ENCODE results near the gene ZCCHC13.

Gene ZCCHC13

GRCh38 chrX:74270393-74270792 lies 33.6 kb upstream of the ZCCHC13 start:
- H3K23ac ChIP-seq (ENCODE audit: low read length), result no peak overlapping the region
- H3K9ac ChIP-seq (ENCODE audit: low read length), result no peak overlapping the region
- H3K4me2 ChIP-seq (ENCODE audit: low read length), result no peak overlapping the region
- H4K12ac ChIP-seq (ENCODE audit: low read depth, low read length), result no peak overlapping the region
- no peak overlapping the region for H2BK120ac ChIP-seq (ENCODE audit: insufficient read depth, low read length, poor library complexity)
- no peak overlapping the region for H2BK5ac ChIP-seq (ENCODE audit: low read depth, low read length, poor library complexity)
- no peak overlapping the region for H4K91ac ChIP-seq (ENCODE audit: low read depth, low read length)
- H2AFZ ChIP-seq (ENCODE audit: insufficient read depth, low read length, poor library complexity), result no peak overlapping the region
- whole genome bisulfite sequencing (ENCODE audit: extremely low coverage, insufficient coverage, insufficient read length), result no CpG with 5 or more reads among the region's 3 CpGs
- no peaks in the 10 kb centered on the region for H3K4me1 ChIP-seq (ENCODE audit: control insufficient read depth in 1 of 2, insufficient read depth in 2 of 2, low read length in 2 of 2)
- H3K14ac ChIP-seq (ENCODE audit: low read length), result no peak overlapping the region
- H3K79me2 ChIP-seq (ENCODE audit: control insufficient read depth, insufficient read depth, low read length, poor library complexity), result no peaks in the 10 kb centered on the region
- peaks cover 17 to 19% of the 10 kb centered on the region in 2 experiments for H3K36me3 ChIP-seq (ENCODE audit: control insufficient read depth in 1 of 2, insufficient read depth in 2 of 2, low read length in 2 of 2)
- no peaks in the 10 kb centered on the region for H3K9me3 ChIP-seq (ENCODE audit: insufficient read depth, low read depth, low read length)
- DNase-seq, result no peak
- no peaks in the 10 kb centered on the region for H3K79me1 ChIP-seq (ENCODE audit: low read length)
- H3K4ac ChIP-seq (ENCODE audit: low read depth, low read length), result no peak overlapping the region
- no peak overlapping the region for H3K18ac ChIP-seq (ENCODE audit: low read length)
- H3K27ac ChIP-seq (ENCODE audit: low read depth, low read length), result no peak overlapping the region
- H2BK12ac ChIP-seq (ENCODE audit: low read length), result no peak overlapping the region
- no peak overlapping the region for H3K4me3 ChIP-seq (ENCODE audit: low read depth, low read length)
- no peaks in the 10 kb centered on the region for H3K27me3 ChIP-seq (ENCODE audit: insufficient read depth, low read length)
- H4K8ac ChIP-seq (ENCODE audit: low read depth, low read length), result no peak overlapping the region
- no peak overlapping the region for H2AK5ac ChIP-seq (ENCODE audit: low read length)

GRCh38 chrX:74272230-74272629 lies 31.8 kb upstream of the ZCCHC13 start:
- Histone ChIP-seq H3K27ac (ENCODE audit: low read depth, low read length) (no peak overlapping the region), H3K9me3 (ENCODE audit: insufficient read depth, low read depth, low read length) (no peaks in the 10 kb centered on the region), H2BK120ac (ENCODE audit: insufficient read depth, low read length, poor library complexity) (no peak overlapping the region), H2BK5ac (ENCODE audit: low read depth, low read length, poor library complexity) (no peak overlapping the region), H3K23ac (ENCODE audit: low read length) (no peak overlapping the region), H3K9ac (ENCODE audit: low read length) (no peak overlapping the region), H2AFZ (ENCODE audit: insufficient read depth, low read length, poor library complexity) (no peak overlapping the region), H4K91ac (ENCODE audit: low read depth, low read length) (no peak overlapping the region), H3K27me3 (ENCODE audit: insufficient read depth, low read length) (no peaks in the 10 kb centered on the region), H2AK5ac (ENCODE audit: low read length) (no peak overlapping the region), H3K4ac (ENCODE audit: low read depth, low read length) (no peak overlapping the region), H2BK12ac (ENCODE audit: low read length) (no peak overlapping the region), H4K8ac (ENCODE audit: low read depth, low read length) (no peak overlapping the region), H3K79me1 (ENCODE audit: low read length) (no peaks in the 10 kb centered on the region), H3K4me3 (ENCODE audit: low read depth, low read length) (no peak overlapping the region), H4K12ac (ENCODE audit: low read depth, low read length) (no peak overlapping the region), H3K79me2 (ENCODE audit: control insufficient read depth, insufficient read depth, low read length, poor library complexity) (no peaks in the 10 kb centered on the region), H3K4me2 (ENCODE audit: low read length) (no peak overlapping the region), H3K4me1 (ENCODE audit: control insufficient read depth in 1 of 2, insufficient read depth in 2 of 2, low read length in 2 of 2) (no peaks in the 10 kb centered on the region), H3K36me3 (ENCODE audit: control insufficient read depth in 1 of 2, insufficient read depth in 2 of 2, low read length in 2 of 2) (peaks cover 24 to 26% of the 10 kb centered on the region in 2 experiments), H3K14ac (ENCODE audit: low read length) (no peak overlapping the region), H3K18ac (ENCODE audit: low read length) (no peak overlapping the region)
- no CpG with 5 or more reads among the region's 2 CpGs for WGBS (ENCODE audit: extremely low coverage, insufficient coverage, insufficient read length)
- no peak for DNase-seq

- H3K18ac ChIP-seq (ENCODE audit: low read length), result no peak overlapping the region
- H3K9ac ChIP-seq (ENCODE audit: low read length), result no peak overlapping the region
- H2BK12ac ChIP-seq (ENCODE audit: low read length), result no peak overlapping the region
- H3K79me1 ChIP-seq (ENCODE audit: low read length), result no peaks in the 10 kb centered on the region
- peaks cover 30 to 32% of the 10 kb centered on the region in 2 experiments for H3K36me3 ChIP-seq (ENCODE audit: control insufficient read depth in 1 of 2, insufficient read depth in 2 of 2, low read length in 2 of 2)
- H3K14ac ChIP-seq (ENCODE audit: low read length), result no peak overlapping the region
- H2AK5ac ChIP-seq (ENCODE audit: low read length), result no peak overlapping the region
- DNase-seq, result no peak
- no peak overlapping the region for H2BK5ac ChIP-seq (ENCODE audit: low read depth, low read length, poor library complexity)
- no peaks in the 10 kb centered on the region for H3K9me3 ChIP-seq (ENCODE audit: insufficient read depth, low read depth, low read length)
- H4K12ac ChIP-seq (ENCODE audit: low read depth, low read length), result no peak overlapping the region
- H4K91ac ChIP-seq (ENCODE audit: low read depth, low read length), result no peak overlapping the region
- no peak overlapping the region for H4K8ac ChIP-seq (ENCODE audit: low read depth, low read length)
- H3K27me3 ChIP-seq (ENCODE audit: insufficient read depth, low read length), result no peaks in the 10 kb centered on the region
- no peak overlapping the region for H2BK120ac ChIP-seq (ENCODE audit: insufficient read depth, low read length, poor library complexity)
- no CpG with 5 or more reads among the region's 5 CpGs for WGBS (ENCODE audit: extremely low coverage, insufficient coverage, insufficient read length)
- H3K79me2 ChIP-seq (ENCODE audit: control insufficient read depth, insufficient read depth, low read length, poor library complexity), result no peaks in the 10 kb centered on the region
- H3K4ac ChIP-seq (ENCODE audit: low read depth, low read length), result no peak overlapping the region
- H2AFZ ChIP-seq (ENCODE audit: insufficient read depth, low read length, poor library complexity), result no peak overlapping the region
- H3K4me1 ChIP-seq (ENCODE audit: control insufficient read depth in 1 of 2, insufficient read depth in 2 of 2, low read length in 2 of 2), result no peaks in the 10 kb centered on the region
- H3K4me2 ChIP-seq (ENCODE audit: low read length), result no peak overlapping the region
- H3K27ac ChIP-seq (ENCODE audit: low read depth, low read length), result no peak overlapping the region
- H3K4me3 ChIP-seq (ENCODE audit: low read depth, low read length), result no peak overlapping the region
- no peak overlapping the region for H3K23ac ChIP-seq (ENCODE audit: low read length)
These were observed 29.5 kb upstream of the ZCCHC13 start for GRCh38 chrX:74274516-74274915.

GRCh38 chrX:74277320-74277719 lies 26.7 kb upstream of the ZCCHC13 start:
- no peak overlapping the region for H3K4me3 ChIP-seq (ENCODE audit: low read depth, low read length)
- no peak overlapping the region for H3K14ac ChIP-seq (ENCODE audit: low read length)
- no peak overlapping the region for H2BK120ac ChIP-seq (ENCODE audit: insufficient read depth, low read length, poor library complexity)
- DNase-seq, result no peak
- H3K9ac ChIP-seq (ENCODE audit: low read length), result no peak overlapping the region
- no peak overlapping the region for H4K91ac ChIP-seq (ENCODE audit: low read depth, low read length)
- no peaks in the 10 kb centered on the region for H3K79me2 ChIP-seq (ENCODE audit: control insufficient read depth, insufficient read depth, low read length, poor library complexity)
- H4K8ac ChIP-seq (ENCODE audit: low read depth, low read length), result no peak overlapping the region
- no peak overlapping the region for H3K4ac ChIP-seq (ENCODE audit: low read depth, low read length)
- H3K79me1 ChIP-seq (ENCODE audit: low read length), result no peaks in the 10 kb centered on the region
- no peak overlapping the region for H2BK5ac ChIP-seq (ENCODE audit: low read depth, low read length, poor library complexity)
- no peak overlapping the region for H2AK5ac ChIP-seq (ENCODE audit: low read length)
- H3K27me3 ChIP-seq (ENCODE audit: insufficient read depth, low read length), result no peaks in the 10 kb centered on the region
- H3K4me2 ChIP-seq (ENCODE audit: low read length), result no peak overlapping the region
- H2AFZ ChIP-seq (ENCODE audit: insufficient read depth, low read length, poor library complexity), result no peak overlapping the region
- H3K27ac ChIP-seq (ENCODE audit: low read depth, low read length), result no peak overlapping the region
- H3K36me3 ChIP-seq (ENCODE audit: control insufficient read depth in 1 of 2, insufficient read depth in 2 of 2, low read length in 2 of 2), result peaks cover 30 to 43% of the 10 kb centered on the region in 2 experiments
- no peaks in the 10 kb centered on the region for H3K9me3 ChIP-seq (ENCODE audit: insufficient read depth, low read depth, low read length)
- H2BK12ac ChIP-seq (ENCODE audit: low read length), result no peak overlapping the region
- no peaks in the 10 kb centered on the region for H3K4me1 ChIP-seq (ENCODE audit: control insufficient read depth in 1 of 2, insufficient read depth in 2 of 2, low read length in 2 of 2)
- H3K23ac ChIP-seq (ENCODE audit: low read length), result no peak overlapping the region
- no peak overlapping the region for H3K18ac ChIP-seq (ENCODE audit: low read length)
- no CpG with 5 or more reads among the region's 3 CpGs for WGBS (ENCODE audit: extremely low coverage, insufficient coverage, insufficient read length)
- H4K12ac ChIP-seq (ENCODE audit: low read depth, low read length), result no peak overlapping the region

Data from trophoblast cell (in vitro differentiated cells and primary cell).